Measurements from ENCODE around the gene STIM2. TPM values are rescaled to one million over a fixed set of nuclear protein-coding genes. Genes with fewer than 3 reads are reported as not detected.
"Not testable (repeated sequence)": the region's sequence is repeated elsewhere in the genome, so short reads cannot be mapped to it uniquely, and the experiment has no call there.

STIM2 gene
- total RNA-seq, 4 donors from 2014 or later: 3.9 to 7.6 (median 4.9) TPM

DNA sequence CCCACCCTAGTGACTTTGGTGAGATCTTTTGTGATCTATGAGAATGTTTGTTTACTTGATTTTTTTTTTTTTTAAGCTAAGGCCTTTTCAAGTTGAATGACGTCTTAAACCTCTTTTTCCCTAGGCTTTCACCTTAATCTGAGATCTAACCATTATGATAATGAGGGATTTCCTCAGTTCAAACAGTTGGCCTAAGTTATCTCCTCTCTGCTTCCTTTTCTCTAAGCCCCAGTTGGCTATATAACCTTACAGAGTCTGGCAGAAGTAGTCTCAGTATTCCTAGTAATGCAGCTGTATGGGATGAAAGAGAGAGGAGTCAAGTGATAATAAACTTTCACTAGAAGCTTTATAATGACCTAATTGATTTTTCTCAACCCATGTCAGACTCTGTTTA, 99.0 kb downstream of the STIM2 start:
- DNase-seq (no peak), ATAC-seq (no peak)
- Histone ChIP-seq H3K9me3 (no peaks in the 10 kb centered on the region), H3K4me3 (no peak overlapping the region), H3K27ac (no peak overlapping the region), H3K4me1 (peaks cover 0 to 5% of the 10 kb centered on the region in 2 donors), H3K36me3 (no peaks in the 10 kb centered on the region), H3K27me3 (no peaks in the 10 kb centered on the region)
- TF ChIP-seq POLR2A (IDR thresholded peaks at IDR 0.05): no peak
- TF ChIP-seq, protein P1, sequence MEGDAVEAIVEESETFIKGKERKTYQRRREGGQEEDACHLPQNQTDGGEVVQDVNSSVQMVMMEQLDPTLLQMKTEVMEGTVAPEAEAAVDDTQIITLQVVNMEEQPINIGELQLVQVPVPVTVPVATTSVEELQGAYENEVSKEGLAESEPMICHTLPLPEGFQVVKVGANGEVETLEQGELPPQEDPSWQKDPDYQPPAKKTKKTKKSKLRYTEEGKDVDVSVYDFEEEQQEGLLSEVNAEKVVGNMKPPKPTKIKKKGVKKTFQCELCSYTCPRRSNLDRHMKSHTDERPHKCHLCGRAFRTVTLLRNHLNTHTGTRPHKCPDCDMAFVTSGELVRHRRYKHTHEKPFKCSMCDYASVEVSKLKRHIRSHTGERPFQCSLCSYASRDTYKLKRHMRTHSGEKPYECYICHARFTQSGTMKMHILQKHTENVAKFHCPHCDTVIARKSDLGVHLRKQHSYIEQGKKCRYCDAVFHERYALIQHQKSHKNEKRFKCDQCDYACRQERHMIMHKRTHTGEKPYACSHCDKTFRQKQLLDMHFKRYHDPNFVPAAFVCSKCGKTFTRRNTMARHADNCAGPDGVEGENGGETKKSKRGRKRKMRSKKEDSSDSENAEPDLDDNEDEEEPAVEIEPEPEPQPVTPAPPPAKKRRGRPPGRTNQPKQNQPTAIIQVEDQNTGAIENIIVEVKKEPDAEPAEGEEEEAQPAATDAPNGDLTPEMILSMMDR (IDR thresholded peaks at IDR 0.05 in 4 of 5, conservative IDR thresholded peaks at IDR 0.05 in 1 of 5): no peak
- in situ Hi-C loops (cut with MboI; ENCODE audit: low sequenced_read_pairs in 4 of 4): no loop called here
- intact Hi-C loops (cut with DNase I; ENCODE audit: low total_unique reads): no loop called here

DNA sequence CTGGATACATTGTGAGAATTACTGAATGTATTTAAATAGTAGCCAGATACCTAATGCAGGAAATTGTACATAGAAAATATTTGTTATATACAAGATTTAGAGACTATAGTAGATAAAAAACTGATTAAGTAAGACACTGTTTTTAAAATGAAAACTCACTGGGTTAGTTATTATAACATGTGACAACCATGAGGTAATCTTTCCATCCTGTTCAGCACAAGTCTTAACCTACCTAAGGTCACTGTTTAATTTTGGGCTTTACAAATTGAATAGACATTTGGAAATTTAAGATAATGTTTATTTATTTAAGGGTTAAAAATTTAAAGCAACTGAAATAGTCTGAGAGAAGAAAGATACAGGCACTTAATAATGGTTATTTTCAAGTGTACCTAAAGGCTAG, 102.1 kb downstream of the STIM2 start:
- no peak overlapping the region for H3K4me3 ChIP-seq
- no peak for DNase-seq
- no peak overlapping the region for H3K27ac ChIP-seq
- peaks cover 0 to 8% of the 10 kb centered on the region in 2 donors for H3K4me1 ChIP-seq
- H3K36me3 ChIP-seq: no peaks in the 10 kb centered on the region
- H3K27me3 ChIP-seq: no peaks in the 10 kb centered on the region
- intact Hi-C loops (cut with DNase I; ENCODE audit: low total_unique reads) (no loop called here), in situ Hi-C loops (cut with MboI; ENCODE audit: low sequenced_read_pairs in 4 of 4) (no loop called here)
- no peak for ATAC-seq
- H3K9me3 ChIP-seq: no peaks in the 10 kb centered on the region
- TF ChIP-seq, protein P1 (IDR thresholded peaks at IDR 0.05 in 4 of 5, conservative IDR thresholded peaks at IDR 0.05 in 1 of 5): no peak
- no peak for TF ChIP-seq POLR2A (IDR thresholded peaks at IDR 0.05)

DNA sequence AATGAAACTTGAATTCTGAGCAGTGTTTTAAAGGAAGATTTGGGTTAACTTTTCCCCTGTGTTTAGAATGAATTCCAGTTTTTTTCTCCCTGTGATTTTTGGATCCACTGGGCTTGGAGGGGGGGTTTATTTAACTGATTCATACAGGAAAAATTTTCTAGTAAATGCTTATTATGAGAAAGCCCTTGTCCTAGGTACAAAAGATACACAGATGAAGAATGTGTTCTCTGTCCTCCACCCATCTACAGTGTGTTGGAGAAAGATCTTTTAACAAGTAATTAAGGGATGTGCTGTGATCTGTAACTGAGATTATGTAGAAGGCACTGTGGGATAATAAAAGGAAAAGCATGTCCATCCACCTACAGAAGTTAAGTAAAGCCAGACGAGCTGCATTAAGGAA, 103.9 kb downstream of the STIM2 start:
- no peaks in the 10 kb centered on the region for H3K9me3 ChIP-seq
- intact Hi-C loops (cut with DNase I; ENCODE audit: low total_unique reads): no loop called here
- H3K27me3 ChIP-seq: no peaks in the 10 kb centered on the region
- no peak overlapping the region for H3K4me3 ChIP-seq
- DNase-seq (no peak), ATAC-seq (no peak)
- no peak for TF ChIP-seq POLR2A (IDR thresholded peaks at IDR 0.05)
- TF ChIP-seq, protein P1 (IDR thresholded peaks at IDR 0.05 in 4 of 5, conservative IDR thresholded peaks at IDR 0.05 in 1 of 5): no peak
- in situ Hi-C loops (cut with MboI; ENCODE audit: low sequenced_read_pairs in 4 of 4): no loop called here
- no peak overlapping the region for H3K27ac ChIP-seq
- no peaks in the 10 kb centered on the region for H3K36me3 ChIP-seq
- H3K4me1 ChIP-seq: peaks cover 0 to 8% of the 10 kb centered on the region in 2 donors

DNA sequence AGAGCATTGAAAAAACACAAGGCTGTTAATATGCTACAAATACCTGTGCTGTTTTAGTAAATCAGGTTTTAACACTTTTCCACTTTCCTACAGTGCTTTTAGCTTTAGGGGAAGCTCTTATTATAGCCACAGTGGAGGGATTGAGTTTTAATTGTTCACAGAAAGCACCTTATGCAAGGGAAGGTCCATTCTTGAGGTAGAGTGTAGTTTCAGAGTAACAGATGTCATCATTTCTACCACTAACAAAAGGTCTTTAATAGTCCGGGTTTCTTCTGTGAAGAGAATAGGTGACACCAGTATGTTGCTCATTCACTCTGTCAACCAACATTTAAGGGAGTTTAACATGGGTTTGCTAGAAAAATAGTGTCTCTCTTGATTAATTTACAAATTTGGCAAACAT, 104.4 kb downstream of the STIM2 start:
- no peaks in the 10 kb centered on the region for H3K27me3 ChIP-seq
- H3K27ac ChIP-seq: no peak overlapping the region
- TF ChIP-seq, protein P1 (IDR thresholded peaks at IDR 0.05 in 4 of 5, conservative IDR thresholded peaks at IDR 0.05 in 1 of 5): no peak
- TF ChIP-seq POLR2A (IDR thresholded peaks at IDR 0.05): no peak
- in situ Hi-C loops (cut with MboI; ENCODE audit: low sequenced_read_pairs in 4 of 4): no loop called here
- H3K9me3 ChIP-seq: no peaks in the 10 kb centered on the region
- no peak for ATAC-seq
- peaks cover 0 to 8% of the 10 kb centered on the region in 2 donors for H3K4me1 ChIP-seq
- no peaks in the 10 kb centered on the region for H3K36me3 ChIP-seq
- H3K4me3 ChIP-seq: no peak overlapping the region
- intact Hi-C loops (cut with DNase I; ENCODE audit: low total_unique reads): no loop called here
- DNase-seq: no peak

DNA sequence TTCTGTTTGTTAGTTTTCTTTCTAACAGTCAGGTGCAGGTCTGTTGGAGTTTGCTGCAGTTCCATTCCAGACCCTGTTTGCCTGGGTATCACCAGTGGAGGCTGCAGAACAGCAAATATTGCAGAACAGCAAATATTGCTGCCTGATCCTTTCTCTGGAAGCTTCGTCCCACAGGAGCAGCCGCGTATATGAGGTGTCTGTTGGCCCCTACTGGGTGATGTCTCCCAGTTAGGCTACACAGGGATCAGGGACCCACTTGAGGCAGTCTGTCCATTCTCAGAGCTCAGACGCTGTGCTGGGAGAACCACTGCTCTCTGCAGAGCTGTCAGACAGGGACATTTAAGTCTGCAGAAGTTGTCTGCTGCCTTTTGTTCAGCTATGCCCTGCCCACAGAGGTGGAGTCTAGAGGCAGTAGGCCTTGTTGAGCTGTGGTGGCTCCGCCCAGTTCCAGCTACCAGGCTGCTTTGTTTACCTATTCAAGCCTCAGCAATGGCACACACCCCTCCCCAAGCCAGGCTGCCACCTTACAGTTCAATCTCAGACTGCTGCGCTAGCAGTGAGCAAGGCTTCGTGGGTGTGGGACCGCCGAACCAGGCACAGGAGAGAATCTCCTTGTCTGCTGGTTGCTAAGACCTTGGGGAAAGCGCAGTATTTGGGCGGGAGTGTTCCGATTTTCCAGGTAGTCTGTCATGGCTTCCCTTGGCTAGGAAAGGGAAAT, 115.0 kb downstream of the STIM2 start:
- H3K9me3 ChIP-seq; ATAC-seq; in situ Hi-C loops (cut with MboI; ENCODE audit: low sequenced_read_pairs in 4 of 4); H3K27me3 ChIP-seq; intact Hi-C loops (cut with DNase I; ENCODE audit: low total_unique reads); DNase-seq; H3K4me1 ChIP-seq; H3K4me3 ChIP-seq; H3K36me3 ChIP-seq; H3K27ac ChIP-seq: not testable (repeated sequence)

Measured in gastrocnemius medialis (tissue), 4 donors.